ENCODE measurements around the gene WDR83. TPM values are rescaled to one million over a fixed set of nuclear protein-coding genes. Genes with fewer than 3 reads are reported as not detected.

The WDR83 gene
- total and polyA plus RNA-seq, 2 of the 8 experiments (the other 6 are each of a cell fraction or from before 2014, with no cell fraction given): 12.6 to 15.3 TPM

DNA sequence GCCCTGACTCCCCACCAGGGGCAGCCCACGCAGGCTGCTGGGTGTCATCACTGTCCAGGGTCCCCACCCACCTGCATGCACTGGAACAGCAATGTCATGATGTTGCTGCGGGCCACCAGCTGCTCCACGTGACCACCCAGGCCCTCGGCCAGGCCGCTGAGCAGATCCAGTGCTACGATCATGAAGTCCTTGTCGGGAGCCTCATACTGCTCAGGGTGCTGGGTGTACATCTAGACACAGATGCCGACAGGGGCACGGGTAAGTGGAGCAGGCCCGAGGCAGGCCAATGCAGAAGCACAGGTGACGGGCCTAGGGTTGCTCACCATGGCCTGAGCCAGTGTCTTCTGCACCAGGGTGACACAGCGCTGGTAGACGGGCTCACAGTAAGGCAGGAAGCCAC lies 38.6 kb downstream of the WDR83 start:
- TF ChIP-seq TAF1 (IDR thresholded peaks at IDR 0.05; ENCODE audit: low read depth, low read length) (no peak), POLR2AphosphoS5 (IDR thresholded peaks at IDR 0.05; ENCODE audit: low read depth, low read length) (peak; percentile 8; the same call in 1 of the 2 replicates)
- WGBS, 2 experiments (ENCODE audit: extremely low coverage in 1 of 2, insufficient coverage in 1 of 2, insufficient read length in 1 of 2, insufficient replicate concordance in 2 of 2, low coverage in 1 of 2, low lambda C conversion rate in 2 of 2, missing lambda C conversion rate in 1 of 2): 97% methylated on average over 13 of the region's 13 CpGs; no CpG with 5 or more reads in 1 of the 2 experiments
- no peak overlapping the region for H2BK20ac ChIP-seq (ENCODE audit: low read length)
- no peak overlapping the region for H2AK5ac ChIP-seq (ENCODE audit: low read depth, low read length)
- H4K8ac ChIP-seq (ENCODE audit: extremely low read depth, insufficient read depth, low read length): no peak overlapping the region
- no peaks in the 10 kb centered on the region for H3K27me3 ChIP-seq (replicated peaks in 1 of 4; ENCODE audit: control insufficient read depth in 3 of 4, extremely low read depth in 1 of 4, insufficient read depth in 3 of 4, low read length in 3 of 4)
- no peak overlapping the region for H2BK5ac ChIP-seq (ENCODE audit: low read depth, low read length)
- CTCF ChIA-PET (ENCODE audit: partially characterized antibody): interaction anchor here (0.7 to 1.4 kb wide), 3 partner anchors 8 to 143 kb away, joined by 3 to 4 read pairs (median 4); partner anchors contain the start of gene FBXW9
- no peak overlapping the region for H2BK120ac ChIP-seq (replicated peaks; ENCODE audit: low read depth, low read length)
- H4K91ac ChIP-seq (replicated peaks; ENCODE audit: insufficient read length, low read length): no peak overlapping the region
- H3K36me3 ChIP-seq (ENCODE audit: control insufficient read depth in 2 of 4, insufficient read depth in 4 of 4, low read length in 3 of 4): peaks cover 35 to 79% (median 64%) of the 10 kb centered on the region in 4 experiments
- H3K4me1 ChIP-seq (replicated peaks in 1 of 4; ENCODE audit: control insufficient read depth in 3 of 4, insufficient read depth in 4 of 4, low read length in 3 of 4): peaks cover 0 to 5% (median 2%) of the 10 kb centered on the region in 4 experiments; a peak in 2 of 7 replicates
- no peaks in the 10 kb centered on the region for H3K79me2 ChIP-seq (ENCODE audit: control insufficient read depth in 1 of 2, insufficient read depth in 2 of 2, low read length in 2 of 2)
- H2BK12ac ChIP-seq (ENCODE audit: low read depth, low read length): no peak overlapping the region
- no peak overlapping the region for H3K56ac ChIP-seq (replicated peaks; ENCODE audit: insufficient read length, low read depth, low read length)
- H3K4ac ChIP-seq (replicated peaks; ENCODE audit: insufficient read length, low read depth, low read length): no peak overlapping the region
- H3K79me1 ChIP-seq (ENCODE audit: low read depth, low read length): no peaks in the 10 kb centered on the region
- H3K23ac ChIP-seq (ENCODE audit: insufficient read length): no peak overlapping the region
- no peak overlapping the region for H2BK15ac ChIP-seq (ENCODE audit: low read length)
- FAIRE-seq (no peak), DNase-seq (ENCODE audit: low read depth in 1 of 2, low spot score in 2 of 2) (no peak)
- no peak overlapping the region for H3K4me3 ChIP-seq (ENCODE audit: extremely low read depth in 1 of 4, insufficient read depth in 2 of 4, low read depth in 3 of 4, low read length in 4 of 4)
- H4K20me1 ChIP-seq (replicated peaks in 1 of 2; ENCODE audit: control insufficient read depth in 1 of 2, insufficient read depth in 2 of 2, low read length in 2 of 2): peaks cover 4 to 14% of the 10 kb centered on the region in 2 experiments
- H3K9ac ChIP-seq (replicated peaks in 1 of 4; ENCODE audit: extremely low read depth in 1 of 4, low read depth in 3 of 4, low read length in 3 of 4): no peak overlapping the region
- H4K5ac ChIP-seq (ENCODE audit: insufficient read length, low read depth, low read length): no peak overlapping the region
- H3K14ac ChIP-seq (ENCODE audit: insufficient read length): no peak overlapping the region
- H3K4me2 ChIP-seq (ENCODE audit: insufficient read depth in 1 of 2, low read depth in 2 of 2, low read length in 2 of 2): no peak overlapping the region
- no peaks in the 10 kb centered on the region for H3K9me3 ChIP-seq (ENCODE audit: insufficient read depth in 2 of 2, low read depth in 1 of 2, low read length in 1 of 2)
- POLR2A ChIA-PET (ENCODE audit: partially characterized antibody): interaction anchor here (1.0 to 6.7 kb wide), 5 partner anchors 8 to 60 kb away, joined by 3 to 50 read pairs (median 3); partner anchors contain the start of genes FBXW9, MAN2B1 and WDR83
- H3K23me2 ChIP-seq (ENCODE audit: low read depth, low read length): no peaks in the 10 kb centered on the region
- no peak overlapping the region for H3K27ac ChIP-seq (ENCODE audit: low read depth, low read length)
- no peak overlapping the region for H2AFZ ChIP-seq (ENCODE audit: low read length)
- no peak overlapping the region for H3K18ac ChIP-seq (ENCODE audit: extremely low read depth, low read length)

Measured in H1 (cell line).